ENCODE data around the gene HMGCL.
A peak's percentile ranks its signal among the peaks of the same experiment; 100 is the strongest.

DNA sequence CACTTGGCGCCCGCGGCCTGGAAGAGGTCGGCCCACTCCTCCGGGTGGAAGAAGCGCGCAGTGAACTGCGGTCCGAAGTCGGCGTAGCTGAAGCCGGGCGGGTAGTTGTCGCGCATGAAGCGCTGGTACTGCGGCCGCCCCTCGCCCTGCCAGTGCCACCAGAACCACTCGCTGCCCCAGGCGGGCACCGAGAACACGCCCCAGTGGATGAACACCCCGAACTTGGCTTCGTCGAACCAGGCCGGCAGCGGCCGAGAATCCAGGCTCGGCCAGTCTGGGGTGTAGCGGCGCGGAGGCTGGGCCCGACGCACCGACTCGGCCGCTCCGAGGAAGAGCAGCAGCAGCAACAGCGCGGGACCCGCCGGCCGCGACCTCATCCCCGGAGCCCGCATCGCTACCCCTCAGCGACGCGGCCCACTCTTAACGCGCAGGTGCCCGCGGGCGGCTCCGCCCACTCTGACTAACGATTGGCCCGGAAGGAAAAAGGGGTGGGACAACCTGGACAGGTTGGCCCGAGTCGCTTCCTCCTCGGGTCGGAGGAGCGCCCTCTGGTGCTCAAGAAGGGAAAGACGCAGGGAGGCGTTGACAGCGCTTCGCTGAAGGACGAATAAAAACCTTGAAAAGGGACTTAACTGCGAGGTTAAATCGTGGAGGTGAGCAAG, 42.8 kb upstream of the HMGCL start, which contains the start of gene FUCA1:
- TF ChIP-seq EZH2 (IDR thresholded peaks at IDR 0.05) (peak; percentile 68), EZH2phosphoT487 (IDR thresholded peaks at IDR 0.05) (peak; percentile 56)
- TF ChIP-seq, protein P1, sequence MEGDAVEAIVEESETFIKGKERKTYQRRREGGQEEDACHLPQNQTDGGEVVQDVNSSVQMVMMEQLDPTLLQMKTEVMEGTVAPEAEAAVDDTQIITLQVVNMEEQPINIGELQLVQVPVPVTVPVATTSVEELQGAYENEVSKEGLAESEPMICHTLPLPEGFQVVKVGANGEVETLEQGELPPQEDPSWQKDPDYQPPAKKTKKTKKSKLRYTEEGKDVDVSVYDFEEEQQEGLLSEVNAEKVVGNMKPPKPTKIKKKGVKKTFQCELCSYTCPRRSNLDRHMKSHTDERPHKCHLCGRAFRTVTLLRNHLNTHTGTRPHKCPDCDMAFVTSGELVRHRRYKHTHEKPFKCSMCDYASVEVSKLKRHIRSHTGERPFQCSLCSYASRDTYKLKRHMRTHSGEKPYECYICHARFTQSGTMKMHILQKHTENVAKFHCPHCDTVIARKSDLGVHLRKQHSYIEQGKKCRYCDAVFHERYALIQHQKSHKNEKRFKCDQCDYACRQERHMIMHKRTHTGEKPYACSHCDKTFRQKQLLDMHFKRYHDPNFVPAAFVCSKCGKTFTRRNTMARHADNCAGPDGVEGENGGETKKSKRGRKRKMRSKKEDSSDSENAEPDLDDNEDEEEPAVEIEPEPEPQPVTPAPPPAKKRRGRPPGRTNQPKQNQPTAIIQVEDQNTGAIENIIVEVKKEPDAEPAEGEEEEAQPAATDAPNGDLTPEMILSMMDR (IDR thresholded peaks at IDR 0.05), result peak; percentile 94

All from neural progenitor cell (in vitro differentiated cells).